Activated CD8-positive, alpha-beta memory T cell treated with anti-CD3 and anti-CD28 coated beads for 48 hours (primary cell): ENCODE results near the gene P2RY14.
"Not testable (repeated sequence)": the region's sequence is repeated elsewhere in the genome, so short reads cannot be mapped to it uniquely, and the experiment has no call there.

Source experiments
- DNase-seq, 3 experiments: peaks; one replicate each; pipeline ENCODE4 v3.0.0-alpha.2; 2020; ENCODE audit warnings: low read depth in 2 of 3, low spot score in 2 of 3

P2RY14 gene

DNA sequence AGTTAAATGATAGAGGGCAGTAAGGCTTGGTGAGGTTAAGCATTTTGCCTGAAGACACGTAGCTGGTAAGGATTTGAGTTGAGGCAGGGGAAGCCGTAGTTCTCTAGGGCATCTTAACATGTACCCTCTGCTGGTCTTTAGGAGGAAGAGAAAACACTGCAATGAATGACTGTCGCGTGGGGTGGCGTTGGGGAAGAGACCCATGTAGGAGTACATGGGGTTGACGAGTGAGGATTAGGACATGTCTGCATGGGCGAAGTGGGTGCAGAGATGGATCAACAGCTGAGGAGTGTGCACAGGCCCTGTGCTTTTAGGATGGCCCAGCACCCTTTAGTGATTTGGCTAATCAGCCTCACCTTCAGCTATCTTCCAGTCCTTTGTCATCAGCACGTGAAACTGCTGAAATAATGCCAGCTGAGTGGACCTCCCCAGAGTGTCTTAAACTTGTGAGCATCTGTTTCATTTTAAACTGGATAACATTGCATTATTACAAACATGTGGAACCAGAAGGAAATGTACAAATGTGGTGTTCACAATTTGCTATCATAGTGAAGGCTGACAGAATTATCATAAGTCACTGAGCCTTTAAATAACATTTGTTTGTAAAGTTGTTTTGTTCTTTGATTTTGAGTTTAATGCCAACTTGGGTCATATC is 15.3 kb downstream of the P2RY14 start:
- DNase-seq = no peak

DNA sequence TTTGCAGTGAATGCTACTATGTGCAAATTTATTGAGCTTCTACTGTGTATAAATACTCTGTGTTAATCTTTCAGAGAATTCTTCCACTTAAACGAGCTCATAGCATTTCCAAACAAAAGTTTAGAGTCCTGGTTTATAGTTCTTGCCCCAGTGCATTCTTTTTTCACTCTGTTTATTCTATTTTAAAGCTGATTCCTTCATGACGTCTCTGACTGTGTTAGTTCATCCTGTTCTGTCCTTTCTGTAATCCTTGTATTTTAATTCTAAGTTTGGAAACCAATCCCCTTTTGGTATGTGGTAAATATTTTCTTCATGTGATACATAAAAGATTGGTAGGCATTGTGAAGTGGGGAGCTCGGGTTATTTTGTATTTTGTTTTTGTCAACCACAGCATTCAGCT is 18.7 kb downstream of the P2RY14 start:
- no peak for DNase-seq

DNA sequence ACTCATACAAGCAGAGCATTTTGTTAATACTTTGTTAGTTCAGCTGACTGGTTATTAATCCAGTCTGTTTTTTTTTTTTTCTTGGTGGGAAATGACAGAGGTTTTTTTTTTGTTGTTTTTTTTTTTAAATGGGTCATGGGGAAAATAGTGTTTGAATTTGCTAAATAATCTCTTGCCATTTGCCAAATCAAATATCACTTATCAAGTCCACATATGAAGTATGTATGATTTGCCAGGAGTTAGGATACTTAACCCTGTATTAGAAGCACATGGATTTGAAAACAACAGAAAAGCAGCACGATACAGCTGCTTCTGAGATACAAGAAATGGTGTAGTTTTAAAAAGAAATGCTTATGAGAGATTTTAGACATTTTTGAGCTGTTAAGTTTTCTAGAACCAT is 21.6 kb downstream of the P2RY14 start:
- no peak for DNase-seq

DNA sequence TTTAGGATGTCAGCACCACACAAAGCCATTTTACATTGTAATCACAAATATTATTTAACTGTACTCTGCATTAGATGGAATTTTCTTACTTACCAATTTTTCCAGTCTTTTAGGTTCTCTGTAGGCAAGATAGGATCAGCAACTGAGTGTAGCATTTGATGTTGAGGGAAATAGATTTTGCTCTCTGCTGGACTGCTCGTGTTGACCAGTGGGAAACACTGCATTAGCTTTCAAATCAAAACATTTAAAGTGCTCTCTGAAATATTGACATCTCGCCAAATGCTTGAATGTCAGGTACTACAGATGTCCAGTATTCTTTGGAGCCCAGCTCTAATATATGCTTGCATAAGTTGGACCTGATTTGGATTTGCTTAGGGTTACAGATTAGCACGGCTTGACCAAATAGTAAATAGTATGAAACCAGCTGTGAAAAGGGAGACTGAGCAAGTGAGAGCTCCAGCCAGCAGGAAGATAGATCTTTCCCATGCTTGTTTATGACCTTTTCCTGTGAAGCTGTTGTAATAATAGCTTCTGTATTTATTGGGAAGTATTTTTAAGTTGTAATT is 29.5 kb downstream of the P2RY14 start:
- DNase-seq = no peak

DNA sequence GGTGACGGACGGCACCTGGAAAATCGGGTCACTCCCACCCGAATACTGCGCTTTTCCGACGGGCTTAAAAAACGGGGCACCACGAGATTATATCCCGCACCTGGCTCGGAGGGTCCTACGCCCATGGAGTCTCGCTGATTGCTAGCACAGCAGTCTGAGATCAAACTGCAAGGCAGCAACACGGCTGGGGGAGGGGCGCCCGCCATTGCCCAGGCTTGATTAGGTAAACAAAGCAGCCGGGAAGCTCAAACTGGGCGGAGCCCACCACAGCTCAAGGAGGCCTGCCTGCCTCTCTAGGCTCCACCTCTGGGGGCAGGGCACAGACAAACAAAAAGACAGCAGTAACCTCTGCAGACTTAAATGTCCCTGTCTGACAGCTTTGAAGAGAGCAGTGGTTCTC is 36.3 kb downstream of the P2RY14 start:
- DNase-seq = not testable (repeated sequence)

DNA sequence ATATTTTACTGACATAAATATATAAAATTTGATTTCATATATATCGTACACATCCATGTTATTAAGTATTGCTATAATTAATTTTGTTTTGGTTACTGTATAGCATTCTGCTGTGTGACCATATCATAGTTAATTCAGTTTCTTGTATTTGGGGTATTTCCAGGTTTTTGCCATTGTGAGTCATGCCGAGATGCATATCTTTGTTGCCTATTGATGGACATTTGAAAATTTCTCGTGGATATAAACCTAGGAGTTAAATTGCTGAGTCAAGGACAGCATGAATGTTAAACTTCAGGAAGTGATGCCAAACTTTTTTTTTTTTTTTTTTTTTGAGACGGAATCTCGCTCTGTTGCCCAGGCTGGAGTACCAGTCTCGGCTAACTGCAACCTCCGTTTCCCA is 41.6 kb downstream of the P2RY14 start:
- no peak for DNase-seq

DNA sequence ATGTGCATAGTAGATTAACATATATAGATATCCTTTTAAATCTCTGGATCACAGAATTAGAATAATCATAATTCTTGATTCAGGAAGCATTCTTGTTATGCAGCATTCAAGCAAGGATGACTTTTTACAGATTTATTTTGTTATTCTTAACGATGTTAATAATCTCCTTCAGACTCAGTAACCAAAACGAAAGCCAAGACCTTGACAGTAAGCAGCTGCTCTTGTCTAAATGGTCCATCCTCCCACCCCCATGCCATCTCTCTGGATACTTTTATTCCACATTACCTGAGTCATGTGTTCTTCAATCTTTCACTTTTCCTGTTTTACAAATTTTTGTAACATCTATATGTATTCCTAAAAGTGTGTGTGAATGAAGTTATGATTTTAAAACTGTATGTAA is 42.0 kb downstream of the P2RY14 start:
- no peak for DNase-seq

DNA sequence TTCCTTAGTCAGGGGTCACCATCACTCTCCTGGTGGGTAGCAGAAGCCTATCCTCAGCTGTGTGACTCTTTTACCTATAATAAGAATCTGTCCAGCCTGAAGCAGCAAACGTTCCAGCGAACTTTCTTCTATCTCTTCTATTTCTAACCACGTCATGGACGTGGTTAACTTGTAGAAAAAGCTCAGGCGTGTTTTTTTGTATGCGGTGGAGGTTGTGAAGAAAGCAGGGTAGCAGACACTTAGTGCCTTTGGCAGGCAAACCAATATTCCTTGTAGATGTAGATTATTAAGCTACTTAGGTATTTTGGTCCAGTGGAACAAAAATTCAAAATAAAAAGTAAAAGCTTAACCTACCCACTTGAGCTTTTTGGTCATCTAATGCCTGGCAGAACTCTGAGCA is 43.5 kb downstream of the P2RY14 start:
- no peak for DNase-seq

DNA sequence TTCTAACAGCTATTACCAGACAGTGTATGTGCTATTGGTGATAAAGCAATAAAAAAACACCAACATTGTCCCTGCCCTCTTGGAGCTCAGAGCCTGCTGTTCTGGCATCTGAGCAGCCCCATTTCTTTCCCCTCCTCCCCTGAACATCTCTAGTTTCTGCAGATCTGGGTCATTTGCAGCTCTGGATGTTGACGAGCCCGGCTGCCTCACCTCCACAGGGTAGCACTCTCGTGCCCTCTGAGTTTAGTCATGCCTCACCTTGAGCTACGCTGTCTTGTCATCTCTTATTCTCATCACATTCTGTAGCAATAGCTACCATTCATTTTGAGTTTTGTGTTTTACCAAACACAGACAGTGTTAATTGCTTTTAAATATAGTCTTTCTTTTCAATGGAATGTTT is 45.4 kb downstream of the P2RY14 start:
- DNase-seq = no peak

DNA sequence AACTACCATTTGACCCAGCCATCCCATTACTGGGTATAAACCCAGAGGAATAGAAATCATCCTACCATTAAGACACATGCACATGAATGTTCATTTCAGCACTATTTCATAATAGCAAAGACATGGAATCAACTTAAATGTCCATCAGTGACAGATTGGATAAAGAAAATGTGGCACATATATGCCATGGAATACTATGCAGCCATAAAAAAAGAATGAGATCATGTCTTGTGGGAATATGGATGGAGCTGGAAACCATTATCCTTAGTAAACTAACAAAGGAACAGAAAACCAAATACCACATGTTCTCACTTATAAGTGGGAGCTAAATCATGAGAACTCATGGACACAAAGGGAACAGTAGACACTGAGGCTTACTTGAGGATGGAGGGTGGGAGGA is 45.9 kb downstream of the P2RY14 start:
- DNase-seq = not testable (repeated sequence)

DNA sequence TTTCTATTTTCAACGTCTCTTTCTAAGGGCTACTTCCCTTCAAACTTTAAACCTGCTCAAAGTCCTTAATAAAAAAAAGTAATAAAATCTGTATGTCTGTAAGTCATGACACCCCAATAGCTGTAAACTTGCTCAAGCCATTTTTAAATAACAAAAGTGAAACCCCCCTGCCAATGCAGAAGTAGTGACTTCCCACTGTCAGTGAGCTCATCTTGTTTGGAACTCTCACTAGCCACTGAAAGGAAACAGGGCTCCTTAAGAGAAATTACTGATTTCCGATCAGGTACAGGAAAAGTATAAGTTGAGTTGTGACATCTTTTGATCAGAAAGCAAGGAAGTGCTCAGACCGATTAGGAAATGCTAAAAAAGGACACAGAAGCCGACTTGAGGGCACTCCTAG is 47.7 kb downstream of the P2RY14 start:
- DNase-seq = no peak

DNA sequence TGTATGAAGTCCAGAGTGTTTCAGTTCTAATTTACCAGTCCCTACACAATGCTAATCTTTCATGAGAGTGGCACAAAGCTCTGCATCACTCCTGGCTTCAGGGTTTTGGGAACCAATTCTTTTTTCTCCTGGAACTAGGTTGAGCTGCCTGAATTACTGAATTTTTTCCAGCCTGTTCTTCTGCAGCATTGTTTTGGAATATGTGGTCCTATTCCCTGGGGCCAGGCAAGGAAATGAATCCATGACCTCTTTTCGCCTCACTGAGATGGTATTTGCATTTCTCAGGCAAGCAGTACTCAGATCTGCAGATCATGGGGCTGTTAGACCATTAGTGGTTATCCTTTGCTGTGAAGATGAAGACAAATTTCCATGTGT is 49.7 kb downstream of the P2RY14 start:
- DNase-seq = no peak

DNA sequence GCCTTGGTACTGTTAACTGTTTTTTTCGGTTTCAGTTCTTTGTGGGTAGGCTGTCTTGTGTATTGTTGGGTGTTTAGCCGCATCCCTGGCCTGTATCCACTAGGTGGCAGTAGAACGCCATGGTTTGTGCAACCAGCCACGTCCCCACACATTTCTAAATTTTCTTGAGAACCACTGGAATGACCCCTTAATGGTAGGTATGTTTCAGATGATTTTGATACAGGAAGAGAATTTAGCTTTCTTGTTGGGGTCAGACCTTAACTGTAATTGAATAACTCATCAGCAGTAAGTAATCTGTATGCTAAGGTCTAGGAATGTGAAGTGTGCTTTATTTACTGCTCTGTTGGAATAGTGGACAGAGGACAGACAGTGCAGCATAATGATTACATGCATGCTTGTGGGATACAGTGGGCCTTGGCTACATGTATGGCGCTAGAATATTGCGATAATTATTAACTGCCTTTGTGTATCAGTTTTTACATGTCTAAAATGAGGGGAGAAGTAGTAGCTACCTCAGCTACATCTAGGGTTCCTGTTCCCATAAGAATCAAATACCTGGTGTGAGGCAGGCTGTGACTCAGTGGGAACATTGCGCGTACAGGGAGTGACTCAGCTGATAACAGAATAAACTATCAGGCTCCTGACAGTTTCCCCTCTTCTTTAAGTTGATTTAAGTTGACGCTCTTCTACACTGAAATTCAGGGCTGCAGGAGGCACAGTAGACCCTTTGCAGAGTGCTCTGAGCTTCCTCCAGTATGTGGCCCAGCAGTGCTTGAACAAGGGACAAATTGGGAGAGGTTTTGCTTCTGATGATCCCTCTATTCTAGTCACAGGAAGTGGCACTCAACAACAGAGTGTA is 50.3 kb downstream of the P2RY14 start:
- peak in 2 of 3 experiments; percentile 52 to 71 for DNase-seq

DNA sequence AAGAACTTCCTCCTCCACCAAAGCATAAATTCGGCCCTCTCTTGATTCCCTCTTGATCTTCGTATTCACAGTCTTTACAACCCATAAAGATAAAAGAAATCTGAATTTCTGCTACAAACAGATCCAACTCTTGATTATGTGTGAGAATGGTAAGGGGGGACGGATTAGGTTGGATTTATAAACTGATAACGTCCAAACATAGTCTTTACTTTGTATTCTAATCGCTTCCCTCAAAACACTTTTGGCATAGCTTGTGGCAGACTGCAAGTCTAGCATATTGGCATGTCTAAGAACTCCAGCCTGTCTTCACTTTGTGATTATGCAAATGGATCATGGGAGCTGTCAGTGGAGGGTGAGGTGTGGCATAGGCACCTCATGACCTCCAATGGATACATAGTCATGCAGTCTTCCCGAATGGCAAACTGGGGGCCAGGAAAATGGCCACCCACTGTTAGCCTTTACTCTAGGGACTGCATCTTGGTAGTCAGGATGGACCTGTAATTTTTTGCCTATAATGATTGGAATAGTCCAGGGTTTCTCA is 51.0 kb downstream of the P2RY14 start:
- no peak for DNase-seq

DNA sequence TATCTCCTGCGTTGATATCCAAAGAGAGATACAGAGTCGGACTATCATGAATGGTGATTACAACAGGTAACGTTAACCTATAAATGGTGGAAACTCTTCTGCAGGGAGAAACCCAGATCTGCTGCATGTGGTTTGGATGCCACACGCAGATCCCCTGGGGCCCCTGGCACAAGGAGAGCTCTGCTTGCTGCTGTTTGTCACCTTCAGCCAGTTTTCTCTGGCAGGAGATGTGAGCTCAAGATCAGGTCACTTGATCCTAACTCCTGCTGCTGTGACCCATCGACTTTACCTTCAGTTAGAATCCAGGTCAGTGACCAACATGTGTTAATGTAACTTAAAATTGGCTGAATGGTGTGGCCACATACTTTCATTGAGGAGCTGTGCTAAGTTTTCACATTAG is 51.5 kb downstream of the P2RY14 start:
- no peak for DNase-seq

DNA sequence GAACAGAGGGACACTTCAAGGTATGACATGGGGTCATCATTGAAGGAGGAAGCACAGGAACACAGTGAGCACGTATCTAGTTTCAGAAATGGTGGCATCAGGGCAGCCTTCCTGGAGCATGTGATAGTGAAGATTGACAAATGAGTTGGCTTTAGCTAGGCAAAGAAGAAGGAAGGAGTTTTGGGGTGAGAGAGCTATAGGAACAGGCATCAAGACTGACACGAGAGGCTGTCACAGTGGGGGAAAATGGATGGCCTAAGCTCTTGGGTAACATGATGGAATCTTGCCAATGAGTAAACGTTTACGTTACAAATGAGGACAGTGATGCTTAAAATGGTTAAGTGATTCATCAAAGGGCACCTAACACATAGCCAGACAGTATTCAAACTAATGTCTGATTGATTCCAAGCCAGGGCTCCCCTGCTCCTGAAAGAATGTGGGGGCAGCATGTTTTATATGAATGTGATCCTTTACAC is 52.2 kb downstream of the P2RY14 start:
- no peak for DNase-seq

DNA sequence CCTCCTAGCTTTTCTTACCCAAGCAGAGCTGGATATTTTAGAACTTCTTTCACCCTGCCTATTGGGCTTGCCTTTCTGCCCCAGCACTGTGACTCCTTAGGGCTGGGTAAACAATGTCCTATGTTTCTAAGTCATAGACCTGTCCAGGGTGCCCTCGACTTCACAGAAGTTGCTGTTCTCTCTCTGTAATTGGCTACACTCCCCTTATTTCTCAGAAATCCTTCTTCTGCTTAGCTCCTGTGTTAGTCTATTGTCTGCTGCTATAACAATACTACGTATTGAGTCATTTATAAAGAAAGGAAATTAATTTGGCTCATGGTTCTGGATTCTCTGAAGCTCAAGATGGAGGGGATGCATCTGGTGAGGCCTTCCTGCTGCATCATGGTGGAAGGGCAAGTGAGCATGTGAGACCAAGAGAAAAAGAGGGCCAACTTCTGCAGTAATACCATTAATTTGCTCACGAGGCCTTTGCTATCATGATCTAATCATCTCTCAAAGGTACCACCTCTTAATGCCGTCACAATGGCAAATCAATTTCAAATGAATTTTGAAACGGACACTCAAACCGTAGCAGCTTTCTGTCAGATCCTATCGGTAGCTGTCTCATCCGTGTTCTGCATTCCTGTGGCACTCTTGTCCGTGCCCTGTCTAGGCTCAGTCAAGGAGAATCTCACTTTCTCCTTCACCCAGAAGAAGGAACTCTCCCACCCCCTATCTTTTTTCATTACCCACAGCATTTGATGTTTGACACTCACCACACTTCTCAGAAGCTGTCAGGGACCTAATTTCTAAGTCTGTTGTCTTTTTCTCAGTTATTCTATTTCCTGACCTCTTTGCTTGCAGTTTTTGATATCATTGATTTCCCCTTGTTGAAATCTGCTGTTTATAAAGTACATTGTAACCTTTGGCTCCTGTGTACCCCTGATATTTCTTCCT is 53.0 kb downstream of the P2RY14 start:
- no peak for DNase-seq

DNA sequence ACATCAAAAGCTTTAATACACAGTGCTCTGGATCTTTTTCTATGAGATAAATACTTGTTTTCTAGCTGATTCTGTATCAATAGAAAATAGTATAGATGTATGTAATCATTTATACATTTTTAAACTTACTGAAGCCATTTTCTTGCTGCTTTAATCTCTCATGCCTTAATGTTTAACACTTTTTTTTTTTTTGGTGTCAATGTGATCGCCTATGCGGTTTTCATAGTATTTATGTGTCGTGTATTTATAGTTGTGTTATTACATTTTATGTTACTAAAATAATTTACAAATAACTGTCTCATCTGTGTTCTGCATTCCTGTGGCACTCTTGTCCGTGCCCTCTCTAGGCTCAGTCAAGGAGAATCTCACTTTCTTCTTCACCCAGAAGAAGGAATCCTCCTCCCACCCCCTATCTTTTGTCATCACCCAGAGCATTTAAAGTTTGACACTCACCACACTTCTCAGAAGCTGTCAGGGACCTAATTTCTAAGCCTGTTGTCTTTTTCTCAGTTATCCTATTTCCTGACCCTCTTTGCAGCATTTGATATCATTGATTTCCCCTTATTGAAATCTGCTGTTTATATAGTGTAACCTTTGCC is 54.0 kb downstream of the P2RY14 start:
- DNase-seq = no peak

DNA sequence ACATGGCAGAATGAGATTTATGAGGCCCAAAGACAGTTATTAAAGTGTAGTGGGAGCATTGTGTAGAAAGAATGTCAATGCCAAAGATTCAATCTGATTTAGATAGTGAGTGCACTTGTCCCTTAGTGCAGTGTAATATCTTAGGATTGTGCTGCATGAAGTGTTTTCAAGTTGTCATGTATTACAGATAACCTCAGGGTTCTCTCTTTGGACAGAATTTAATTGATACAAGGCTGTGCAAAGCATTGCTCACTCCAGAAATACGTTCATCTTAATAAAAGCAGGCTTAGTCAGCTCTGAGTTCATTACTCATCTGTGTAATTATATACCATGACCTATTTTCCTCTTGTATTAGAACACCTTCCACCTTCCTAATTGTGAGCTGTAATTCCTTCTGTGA is 59.3 kb downstream of the P2RY14 start:
- DNase-seq = no peak

DNA sequence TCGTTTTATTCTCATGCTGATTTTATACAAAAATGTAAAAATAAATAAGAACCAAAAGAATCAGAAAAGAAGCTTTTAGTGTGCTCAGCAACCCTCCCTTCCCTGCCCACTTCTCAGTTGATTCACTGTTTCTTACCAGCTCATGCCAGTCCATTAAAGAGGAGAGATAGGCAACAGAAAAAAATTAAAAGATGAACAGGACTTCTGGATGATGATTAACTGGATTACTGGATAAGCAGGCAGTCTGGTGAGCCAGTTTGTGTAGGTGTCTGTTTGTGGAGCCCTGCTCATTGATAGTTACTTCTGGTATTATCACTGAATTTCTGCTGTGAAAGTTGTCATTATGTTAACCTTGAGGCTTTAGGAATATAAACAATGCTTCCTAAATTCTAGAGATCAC is 60.2 kb downstream of the P2RY14 start:
- DNase-seq = no peak
